HepG2 (cell line): ENCODE measurements around the gene PRSS33. TPM values are rescaled to one million over a fixed set of nuclear protein-coding genes. Genes with fewer than 3 reads are reported as not detected.

Source experiments
- KLF11 ChIP-seq: IDR thresholded peaks from 2 replicates; pipeline ENCODE4 v1.6.1; 2016; ENCODE audit warnings: missing compliant biosample characterization
- MLLT10 ChIP-seq: sonication (generic); formaldehyde crosslinking; IDR thresholded peaks from 2 replicates; pipeline ENCODE4 v1.4.0; 2020; ENCODE audit warnings: missing genetic modification reagents
- REL ChIP-seq: sonication (generic); formaldehyde crosslinking; conservative IDR thresholded peaks from 2 replicates; pipeline ENCODE4 v1.8.0; 2022; ENCODE audit warnings: mild to moderate bottlenecking, missing genetic modification reagents, moderate library complexity
- SALL2 ChIP-seq: sonication (generic); formaldehyde crosslinking; IDR thresholded peaks from 2 replicates; pipeline ENCODE4 v1.8.1; 2023; ENCODE audit warnings: mild to moderate bottlenecking, missing genetic modification reagents, inconsistent platforms
- SMAD1 ChIP-seq: sonication (generic); formaldehyde crosslinking; IDR thresholded peaks from 2 replicates; pipeline ENCODE4 v1.4.0; 2020; ENCODE audit warnings: missing genetic modification reagents, low read depth, mild to moderate bottlenecking, borderline replicate concordance
- ZNF12 ChIP-seq: sonication (generic); formaldehyde crosslinking; IDR thresholded peaks from 2 replicates; pipeline ENCODE4 v1.5.0; 2020; ENCODE audit warnings: missing genetic modification reagents
- ZNF350 ChIP-seq: sonication (generic); formaldehyde crosslinking; IDR thresholded peaks from 2 replicates; pipeline ENCODE4 v1.4.0; 2020; ENCODE audit warnings: mild to moderate bottlenecking, low read depth, missing genetic modification reagents, borderline replicate concordance
- ZNF446 ChIP-seq: sonication (generic); formaldehyde crosslinking; IDR thresholded peaks from 2 replicates; pipeline ENCODE4 v1.5.0; 2020; ENCODE audit warnings: mild to moderate bottlenecking, missing genetic modification reagents
- ZNF709 ChIP-seq: sonication (generic); formaldehyde crosslinking; IDR thresholded peaks from 2 replicates; pipeline ENCODE4 v1.5.0; 2020; ENCODE audit warnings: mild to moderate bottlenecking, missing genetic modification reagents
- polyA plus RNA-seq, 8 experiments: library from polyadenylated mRNA; depleted of rRNA in 3 of 8; stranded (reverse) in 7 of 8; unstranded in 1 of 8; fragments of >200 nt; fragmentation: Illumina TruSeq in 4 of 8; extraction: Trizol in 4 of 8; gene quantifications; 2 replicates each; pipeline versions ENCODE4 v1.2.1 to v1.2.3, GENCODE V29; 2011 to 2016; ENCODE audit warnings: low read depth in 4 of 8, missing spikeins in 1 of 8, mixed read lengths in 1 of 8; ENCODE audit not compliant: insufficient read depth in 1 of 8
- total RNA-seq, 5 experiments: library from RNA; depleted of rRNA; stranded (reverse); fragments of >200 nt; fragmentation: Illumina TruSeq; extraction: Trizol; gene quantifications; 2 replicates each; pipeline ENCODE4 v1.2.3, GENCODE V29; 2016; ENCODE audit warnings: low read depth in 1 of 5
- TF ChIP-seq, protein P1 (sequence below): sonication (generic); formaldehyde crosslinking; IDR thresholded peaks from 2 replicates; pipeline ENCODE4 v1.5.0; 2020; ENCODE audit warnings: missing genetic modification reagents
- TF ChIP-seq, protein P2 (sequence below): sonication (generic); formaldehyde crosslinking; IDR thresholded peaks from 2 replicates; pipeline ENCODE4 v1.8.0; 2023; ENCODE audit warnings: mild to moderate bottlenecking, missing genetic modification reagents
- TF ChIP-seq, protein P3 (sequence below): sonication (generic); formaldehyde crosslinking; IDR thresholded peaks from 2 replicates; pipeline ENCODE4 v1.5.1; 2020; ENCODE audit warnings: missing genetic modification reagents, mild to moderate bottlenecking, borderline replicate concordance
- TF ChIP-seq, protein P4 (sequence below): sonication (generic); formaldehyde crosslinking; IDR thresholded peaks from 2 replicates; pipeline ENCODE4 v1.5.1; 2020; ENCODE audit warnings: mild to moderate bottlenecking, missing genetic modification reagents, moderate library complexity
- TF ChIP-seq, protein P5 (sequence below): sonication (generic); formaldehyde crosslinking; IDR thresholded peaks from 2 replicates; pipeline ENCODE4 v1.5.0; 2020; ENCODE audit warnings: mild to moderate bottlenecking, missing genetic modification reagents
- TF ChIP-seq, protein P6 (sequence below): sonication (generic); formaldehyde crosslinking; IDR thresholded peaks from 2 replicates; pipeline ENCODE4 v1.5.0; 2020; ENCODE audit warnings: missing genetic modification reagents

Gene PRSS33
- total and polyA plus RNA-seq, 2 of the 13 experiments (the other 11 are each of a cell fraction or from before 2014, with no cell fraction given) = not detected

DNA sequence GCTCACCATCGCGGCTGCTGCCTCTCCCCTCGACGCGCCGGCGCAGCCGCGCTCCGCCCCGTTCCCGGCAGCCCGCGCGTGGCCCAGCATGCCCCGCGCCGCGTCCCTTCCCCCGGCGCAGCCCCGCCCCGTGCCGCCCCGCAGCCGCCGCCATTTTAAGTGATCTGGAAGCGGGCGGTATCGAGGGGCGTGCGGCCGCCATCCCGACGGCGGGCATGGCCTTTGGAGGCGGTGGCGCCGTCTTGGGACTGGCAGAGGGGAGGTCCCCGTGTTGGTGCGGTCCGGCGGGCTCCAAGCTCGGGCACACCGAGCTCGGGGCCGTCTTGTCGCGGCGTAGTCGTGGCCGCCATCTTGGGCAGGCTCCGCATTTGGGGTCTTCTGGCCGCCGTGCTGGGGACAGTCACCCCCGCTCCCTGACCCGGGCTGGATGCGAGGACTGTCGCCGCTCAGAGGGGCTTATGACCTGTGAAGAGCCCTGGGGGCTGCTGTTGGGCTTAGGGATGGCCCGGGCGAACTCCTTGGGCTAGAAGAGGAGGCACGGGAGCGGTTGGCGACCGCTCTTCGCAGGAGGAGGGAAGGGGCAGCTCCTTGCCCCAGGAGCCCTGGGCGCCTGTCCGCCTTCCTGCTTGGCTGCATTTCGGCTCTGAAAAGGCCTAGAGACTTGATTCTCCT, 10.0 kb downstream of the PRSS33 start, which contains the start of gene ELOB (continued):
- TF ChIP-seq, protein P1, sequence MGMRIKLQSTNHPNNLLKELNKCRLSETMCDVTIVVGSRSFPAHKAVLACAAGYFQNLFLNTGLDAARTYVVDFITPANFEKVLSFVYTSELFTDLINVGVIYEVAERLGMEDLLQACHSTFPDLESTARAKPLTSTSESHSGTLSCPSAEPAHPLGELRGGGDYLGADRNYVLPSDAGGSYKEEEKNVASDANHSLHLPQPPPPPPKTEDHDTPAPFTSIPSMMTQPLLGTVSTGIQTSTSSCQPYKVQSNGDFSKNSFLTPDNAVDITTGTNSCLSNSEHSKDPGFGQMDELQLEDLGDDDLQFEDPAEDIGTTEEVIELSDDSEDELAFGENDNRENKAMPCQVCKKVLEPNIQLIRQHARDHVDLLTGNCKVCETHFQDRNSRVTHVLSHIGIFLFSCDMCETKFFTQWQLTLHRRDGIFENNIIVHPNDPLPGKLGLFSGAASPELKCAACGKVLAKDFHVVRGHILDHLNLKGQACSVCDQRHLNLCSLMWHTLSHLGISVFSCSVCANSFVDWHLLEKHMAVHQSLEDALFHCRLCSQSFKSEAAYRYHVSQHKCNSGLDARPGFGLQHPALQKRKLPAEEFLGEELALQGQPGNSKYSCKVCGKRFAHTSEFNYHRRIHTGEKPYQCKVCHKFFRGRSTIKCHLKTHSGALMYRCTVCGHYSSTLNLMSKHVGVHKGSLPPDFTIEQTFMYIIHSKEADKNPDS (CRISPR knock-in tag) = 0 out of 2 replicates have a peak, but pooled peaks have one; percentile 37
- TF ChIP-seq, protein P2, sequence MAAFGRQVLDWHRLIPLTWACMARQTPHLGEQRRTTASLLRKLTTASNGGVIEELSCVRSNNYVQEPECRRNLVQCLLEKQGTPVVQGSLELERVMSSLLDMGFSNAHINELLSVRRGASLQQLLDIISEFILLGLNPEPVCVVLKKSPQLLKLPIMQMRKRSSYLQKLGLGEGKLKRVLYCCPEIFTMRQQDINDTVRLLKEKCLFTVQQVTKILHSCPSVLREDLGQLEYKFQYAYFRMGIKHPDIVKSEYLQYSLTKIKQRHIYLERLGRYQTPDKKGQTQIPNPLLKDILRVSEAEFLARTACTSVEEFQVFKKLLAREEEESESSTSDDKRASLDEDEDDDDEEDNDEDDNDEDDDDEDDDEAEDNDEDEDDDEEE (CRISPR knock-in tag) = no peak
- TF ChIP-seq ZNF350 (peak; percentile 33; the same call in 1 of the 2 replicates), REL (CRISPR knock-in tag) (no peak), SMAD1 (CRISPR knock-in tag) (0 out of 2 replicates have a peak, but pooled peaks have one; percentile 9), SALL2 (CRISPR knock-in tag) (peak; percentile 62; the same call in 1 of the 2 replicates), ZNF12 (CRISPR knock-in tag) (no peak), ZNF446 (CRISPR knock-in tag) (peak; percentile 64; the same call in 1 of the 2 replicates), MLLT10 (no peak), ZNF709 (CRISPR knock-in tag) (peak; percentile 55), KLF11 (no peak)
- TF ChIP-seq, protein P3, sequence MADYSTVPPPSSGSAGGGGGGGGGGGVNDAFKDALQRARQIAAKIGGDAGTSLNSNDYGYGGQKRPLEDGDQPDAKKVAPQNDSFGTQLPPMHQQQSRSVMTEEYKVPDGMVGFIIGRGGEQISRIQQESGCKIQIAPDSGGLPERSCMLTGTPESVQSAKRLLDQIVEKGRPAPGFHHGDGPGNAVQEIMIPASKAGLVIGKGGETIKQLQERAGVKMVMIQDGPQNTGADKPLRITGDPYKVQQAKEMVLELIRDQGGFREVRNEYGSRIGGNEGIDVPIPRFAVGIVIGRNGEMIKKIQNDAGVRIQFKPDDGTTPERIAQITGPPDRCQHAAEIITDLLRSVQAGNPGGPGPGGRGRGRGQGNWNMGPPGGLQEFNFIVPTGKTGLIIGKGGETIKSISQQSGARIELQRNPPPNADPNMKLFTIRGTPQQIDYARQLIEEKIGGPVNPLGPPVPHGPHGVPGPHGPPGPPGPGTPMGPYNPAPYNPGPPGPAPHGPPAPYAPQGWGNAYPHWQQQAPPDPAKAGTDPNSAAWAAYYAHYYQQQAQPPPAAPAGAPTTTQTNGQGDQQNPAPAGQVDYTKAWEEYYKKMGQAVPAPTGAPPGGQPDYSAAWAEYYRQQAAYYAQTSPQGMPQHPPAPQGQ (CRISPR knock-in tag) = no peak
- TF ChIP-seq, protein P4, sequence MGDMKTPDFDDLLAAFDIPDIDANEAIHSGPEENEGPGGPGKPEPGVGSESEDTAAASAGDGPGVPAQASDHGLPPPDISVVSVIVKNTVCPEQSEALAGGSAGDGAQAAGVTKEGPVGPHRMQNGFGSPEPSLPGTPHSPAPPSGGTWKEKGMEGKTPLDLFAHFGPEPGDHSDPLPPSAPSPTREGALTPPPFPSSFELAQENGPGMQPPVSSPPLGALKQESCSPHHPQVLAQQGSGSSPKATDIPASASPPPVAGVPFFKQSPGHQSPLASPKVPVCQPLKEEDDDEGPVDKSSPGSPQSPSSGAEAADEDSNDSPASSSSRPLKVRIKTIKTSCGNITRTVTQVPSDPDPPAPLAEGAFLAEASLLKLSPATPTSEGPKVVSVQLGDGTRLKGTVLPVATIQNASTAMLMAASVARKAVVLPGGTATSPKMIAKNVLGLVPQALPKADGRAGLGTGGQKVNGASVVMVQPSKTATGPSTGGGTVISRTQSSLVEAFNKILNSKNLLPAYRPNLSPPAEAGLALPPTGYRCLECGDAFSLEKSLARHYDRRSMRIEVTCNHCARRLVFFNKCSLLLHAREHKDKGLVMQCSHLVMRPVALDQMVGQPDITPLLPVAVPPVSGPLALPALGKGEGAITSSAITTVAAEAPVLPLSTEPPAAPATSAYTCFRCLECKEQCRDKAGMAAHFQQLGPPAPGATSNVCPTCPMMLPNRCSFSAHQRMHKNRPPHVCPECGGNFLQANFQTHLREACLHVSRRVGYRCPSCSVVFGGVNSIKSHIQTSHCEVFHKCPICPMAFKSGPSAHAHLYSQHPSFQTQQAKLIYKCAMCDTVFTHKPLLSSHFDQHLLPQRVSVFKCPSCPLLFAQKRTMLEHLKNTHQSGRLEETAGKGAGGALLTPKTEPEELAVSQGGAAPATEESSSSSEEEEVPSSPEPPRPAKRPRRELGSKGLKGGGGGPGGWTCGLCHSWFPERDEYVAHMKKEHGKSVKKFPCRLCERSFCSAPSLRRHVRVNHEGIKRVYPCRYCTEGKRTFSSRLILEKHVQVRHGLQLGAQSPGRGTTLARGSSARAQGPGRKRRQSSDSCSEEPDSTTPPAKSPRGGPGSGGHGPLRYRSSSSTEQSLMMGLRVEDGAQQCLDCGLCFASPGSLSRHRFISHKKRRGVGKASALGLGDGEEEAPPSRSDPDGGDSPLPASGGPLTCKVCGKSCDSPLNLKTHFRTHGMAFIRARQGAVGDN (CRISPR knock-in tag) = peak; percentile 70
- TF ChIP-seq, protein P5, sequence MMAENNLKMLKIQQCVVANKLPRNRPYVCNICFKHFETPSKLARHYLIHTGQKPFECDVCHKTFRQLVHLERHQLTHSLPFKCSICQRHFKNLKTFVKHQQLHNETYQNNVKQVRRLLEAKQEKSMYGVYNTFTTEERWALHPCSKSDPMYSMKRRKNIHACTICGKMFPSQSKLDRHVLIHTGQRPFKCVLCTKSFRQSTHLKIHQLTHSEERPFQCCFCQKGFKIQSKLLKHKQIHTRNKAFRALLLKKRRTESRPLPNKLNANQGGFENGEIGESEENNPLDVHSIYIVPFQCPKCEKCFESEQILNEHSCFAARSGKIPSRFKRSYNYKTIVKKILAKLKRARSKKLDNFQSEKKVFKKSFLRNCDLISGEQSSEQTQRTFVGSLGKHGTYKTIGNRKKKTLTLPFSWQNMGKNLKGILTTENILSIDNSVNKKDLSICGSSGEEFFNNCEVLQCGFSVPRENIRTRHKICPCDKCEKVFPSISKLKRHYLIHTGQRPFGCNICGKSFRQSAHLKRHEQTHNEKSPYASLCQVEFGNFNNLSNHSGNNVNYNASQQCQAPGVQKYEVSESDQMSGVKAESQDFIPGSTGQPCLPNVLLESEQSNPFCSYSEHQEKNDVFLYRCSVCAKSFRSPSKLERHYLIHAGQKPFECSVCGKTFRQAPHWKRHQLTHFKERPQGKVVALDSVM = 0 out of 2 replicates have a peak, but pooled peaks have one; percentile 19
- TF ChIP-seq, protein P6, sequence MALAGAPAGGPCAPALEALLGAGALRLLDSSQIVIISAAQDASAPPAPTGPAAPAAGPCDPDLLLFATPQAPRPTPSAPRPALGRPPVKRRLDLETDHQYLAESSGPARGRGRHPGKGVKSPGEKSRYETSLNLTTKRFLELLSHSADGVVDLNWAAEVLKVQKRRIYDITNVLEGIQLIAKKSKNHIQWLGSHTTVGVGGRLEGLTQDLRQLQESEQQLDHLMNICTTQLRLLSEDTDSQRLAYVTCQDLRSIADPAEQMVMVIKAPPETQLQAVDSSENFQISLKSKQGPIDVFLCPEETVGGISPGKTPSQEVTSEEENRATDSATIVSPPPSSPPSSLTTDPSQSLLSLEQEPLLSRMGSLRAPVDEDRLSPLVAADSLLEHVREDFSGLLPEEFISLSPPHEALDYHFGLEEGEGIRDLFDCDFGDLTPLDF = no peak
